HG02970 (cell line): ENCODE data around the gene OSTN.

Experiments used
- ATAC-seq: cut with Tn5 transposase; IDR thresholded peaks from one replicate; pipeline ENCODE4 v1.9.1; 2021; ENCODE audit warnings: mild to moderate bottlenecking, moderate library complexity, moderate number of reproducible peaks; ENCODE audit not compliant: unreplicated experiment, low FRiP score

The OSTN gene

GRCh38 chr3:191227541-191227940 is 28.5 kb downstream of the OSTN start:
- no peak for ATAC-seq

GRCh38 chr3:191234216-191234615 is 35.2 kb downstream of the OSTN start:
- no peak for ATAC-seq

DNA sequence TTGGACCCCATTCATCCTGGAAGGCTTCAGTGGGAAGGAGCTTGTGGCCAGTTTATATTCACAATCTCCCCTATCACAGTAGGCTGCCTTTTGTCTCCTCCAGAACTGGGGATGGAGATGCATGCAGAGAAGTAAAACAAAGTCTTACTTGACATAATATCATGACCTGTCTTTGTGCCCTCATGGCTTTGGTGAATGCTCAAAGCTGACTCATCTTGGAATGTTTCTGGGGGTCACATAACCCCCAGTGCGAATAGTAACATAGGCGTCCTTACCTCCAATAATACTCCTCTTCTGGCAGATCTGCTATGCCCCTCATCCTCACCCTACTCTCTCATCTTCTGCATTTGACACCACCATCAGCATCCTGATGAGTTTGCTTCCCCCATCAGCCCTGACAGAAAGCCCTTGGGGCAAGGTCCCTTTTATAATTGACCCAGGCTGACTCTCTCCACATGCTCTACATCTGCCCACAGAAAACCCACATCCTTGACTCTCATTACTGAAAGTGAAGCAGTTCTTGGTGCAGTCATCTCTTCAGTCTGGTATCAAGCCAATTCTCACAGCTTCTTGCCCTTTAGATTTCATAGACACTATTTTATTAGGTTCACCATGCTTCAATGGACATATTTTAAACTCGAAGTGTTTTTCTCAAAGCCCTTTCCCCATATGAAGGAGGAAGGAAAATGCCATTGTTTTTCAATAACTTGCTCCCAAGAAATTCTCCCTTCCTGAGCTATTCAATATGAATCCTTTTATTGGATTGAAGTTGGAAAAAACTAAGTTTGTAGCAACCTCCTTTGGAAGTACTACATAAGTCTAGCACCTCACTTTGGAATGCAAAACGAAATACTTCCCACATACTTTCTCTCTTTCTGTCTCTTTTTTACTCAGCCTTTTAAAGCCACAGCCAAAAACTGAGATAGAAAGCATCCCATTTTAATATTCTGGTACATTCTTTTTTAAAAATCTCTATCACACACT is 36.6 kb downstream of the OSTN start:
- ATAC-seq = peak; percentile 98

GRCh38 chr3:191236646-191237045 is 37.6 kb downstream of the OSTN start:
- ATAC-seq = no peak

GRCh38 chr3:191237047-191237882 is 38.2 kb downstream of the OSTN start:
- no peak for ATAC-seq

DNA sequence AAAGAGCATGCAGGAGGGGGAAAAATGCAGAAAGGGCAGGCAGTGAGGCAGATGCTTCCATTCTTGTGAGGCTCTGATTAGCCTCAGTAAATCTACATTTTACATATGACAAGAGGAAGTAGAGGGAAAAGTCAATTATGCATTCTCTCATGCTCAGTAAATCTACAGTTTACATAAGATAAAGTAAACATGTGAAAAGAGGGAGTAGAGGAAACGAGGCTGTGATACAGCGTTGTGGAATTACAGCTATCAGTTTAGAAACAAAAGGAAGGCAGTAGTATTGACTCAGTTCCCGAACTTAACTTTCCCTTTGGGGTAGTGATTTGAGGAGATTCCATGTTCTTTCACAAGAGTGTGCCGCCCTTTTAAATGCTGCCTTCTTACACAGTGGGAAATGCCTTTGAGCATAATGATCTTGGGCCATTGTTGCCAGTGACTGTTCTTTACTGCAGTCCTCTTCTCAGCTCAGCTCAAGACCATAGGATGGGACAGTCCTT is 39.3 kb downstream of the OSTN start:
- no peak for ATAC-seq

DNA sequence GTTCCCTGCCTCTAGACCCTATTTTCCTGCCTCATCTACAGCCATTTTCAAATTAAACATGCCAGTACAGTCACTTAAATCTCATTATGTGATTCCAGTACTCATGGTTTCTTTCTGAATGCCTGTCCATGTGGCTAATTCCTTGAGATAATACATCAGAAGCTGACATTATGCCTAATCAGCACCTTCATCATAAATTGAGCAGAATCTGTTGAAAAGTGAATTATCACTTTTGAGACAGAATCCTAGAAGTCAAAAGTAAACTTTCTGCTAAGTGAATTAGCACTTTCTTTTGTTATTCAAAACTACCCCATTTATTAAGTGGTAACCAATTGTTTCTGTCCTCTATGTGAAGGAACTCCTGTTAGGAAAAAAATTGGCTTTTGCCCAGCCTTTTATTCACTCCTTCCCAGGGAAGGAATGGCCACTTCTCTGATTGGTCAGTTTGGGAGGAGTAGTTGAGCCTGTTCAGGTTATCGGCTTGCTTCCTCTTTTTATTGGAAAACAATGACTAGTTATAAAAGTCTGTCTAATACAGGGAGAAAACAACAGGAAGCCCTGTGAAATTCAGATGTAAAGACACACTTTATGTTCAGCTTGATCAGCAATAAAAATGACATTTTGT is 40.5 kb downstream of the OSTN start:
- ATAC-seq = no peak

DNA sequence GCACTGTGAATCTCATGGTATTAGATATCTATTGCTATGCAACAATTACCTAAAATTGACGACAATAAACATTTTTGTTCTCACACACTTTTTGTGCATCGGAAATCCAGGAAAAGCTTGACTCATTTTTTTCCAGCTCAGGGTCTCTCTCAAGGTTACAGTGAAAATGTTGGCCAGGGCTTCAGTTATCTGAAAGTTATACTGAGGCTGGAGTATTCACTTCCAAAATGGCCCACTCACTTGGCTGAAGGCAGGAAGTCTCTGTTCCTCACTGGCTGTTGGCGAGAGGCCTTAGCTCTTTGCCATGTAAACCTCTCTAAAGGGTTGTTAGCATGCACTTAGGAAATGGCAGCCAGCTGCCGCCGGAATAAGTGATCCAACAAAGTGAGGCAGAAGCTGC is 41.4 kb downstream of the OSTN start:
- no peak for ATAC-seq

GRCh38 chr3:191244242-191244867 is 45.3 kb downstream of the OSTN start:
- no peak for ATAC-seq

DNA sequence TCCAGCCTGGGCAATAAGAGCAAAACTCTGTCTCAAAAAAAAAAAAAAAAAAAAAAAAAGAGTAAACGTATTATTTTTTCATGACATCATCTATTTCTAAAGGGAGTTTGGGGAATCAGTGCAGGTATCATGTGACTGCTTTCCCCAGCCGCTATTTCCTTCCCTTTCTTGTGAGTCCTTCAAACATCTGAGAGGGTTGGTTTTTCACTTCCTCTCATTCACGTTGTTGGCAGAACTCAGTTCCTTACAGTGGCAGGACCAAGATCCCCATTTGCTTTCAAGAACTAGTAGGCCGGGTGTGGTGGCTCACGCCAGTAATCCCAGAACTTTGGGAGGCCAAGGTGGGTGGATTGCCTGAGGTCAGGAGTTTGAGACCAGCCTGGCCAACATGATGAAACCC is 47.0 kb downstream of the OSTN start:
- ATAC-seq = peak; percentile 63

DNA sequence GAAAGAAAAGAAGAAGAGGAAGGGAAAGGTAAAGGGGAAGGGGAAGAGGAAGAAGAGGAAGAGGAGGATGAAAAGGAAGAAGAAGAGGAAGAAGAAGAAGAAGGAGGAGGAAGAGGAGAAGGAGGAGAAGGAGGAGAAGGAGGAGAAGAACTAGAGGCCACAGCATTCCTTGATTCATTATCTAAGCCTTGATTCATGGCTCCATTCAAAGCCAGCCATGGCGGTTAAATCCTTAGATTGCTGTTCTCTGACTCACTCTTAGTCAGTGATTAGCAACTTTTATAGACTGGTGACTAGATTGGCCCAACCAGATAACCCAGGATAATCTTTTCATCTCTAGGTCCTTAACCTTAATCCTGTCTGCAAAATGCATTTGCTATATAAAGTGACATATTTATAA is 47.6 kb downstream of the OSTN start:
- ATAC-seq = no peak

DNA sequence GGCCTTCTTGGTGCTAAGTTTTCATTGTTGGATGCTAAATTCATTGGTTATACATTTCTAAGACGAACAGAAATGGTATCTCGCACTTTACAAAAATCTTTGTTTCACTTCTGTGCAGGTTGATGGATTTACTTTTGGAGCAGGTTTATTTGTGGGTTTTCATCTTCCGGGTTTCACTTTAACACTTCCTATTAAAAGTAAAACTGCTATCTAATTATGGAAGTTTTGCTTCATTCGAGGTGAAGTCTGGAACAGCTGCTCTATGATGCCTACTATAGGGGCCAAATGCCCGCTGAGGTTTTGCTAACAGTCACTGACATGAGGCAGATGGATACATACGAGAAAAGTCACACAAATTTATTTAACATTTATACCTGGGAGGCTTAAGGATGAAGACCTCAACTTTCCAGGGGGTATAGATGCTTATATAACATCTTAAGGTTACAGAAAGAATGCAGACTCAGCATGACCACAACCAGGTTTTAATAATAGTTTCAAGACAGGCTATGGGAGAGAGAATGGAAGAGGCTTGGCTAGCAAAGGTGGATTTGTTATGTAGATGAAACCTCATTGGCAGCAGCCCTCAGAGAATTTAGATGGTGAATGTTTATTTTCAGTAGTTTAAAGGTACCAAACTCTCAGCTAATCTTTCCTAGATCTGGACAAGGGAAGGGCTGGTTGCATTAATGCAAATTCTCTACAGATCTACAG is 54.2 kb downstream of the OSTN start:
- no peak for ATAC-seq

- ATAC-seq = no peak
Observed at GRCh38 chr3:191254098-191254873, 55.2 kb downstream of the OSTN start.

- no peak for ATAC-seq
Observed at GRCh38 chr3:191255156-191255555, 56.1 kb downstream of the OSTN start.

DNA sequence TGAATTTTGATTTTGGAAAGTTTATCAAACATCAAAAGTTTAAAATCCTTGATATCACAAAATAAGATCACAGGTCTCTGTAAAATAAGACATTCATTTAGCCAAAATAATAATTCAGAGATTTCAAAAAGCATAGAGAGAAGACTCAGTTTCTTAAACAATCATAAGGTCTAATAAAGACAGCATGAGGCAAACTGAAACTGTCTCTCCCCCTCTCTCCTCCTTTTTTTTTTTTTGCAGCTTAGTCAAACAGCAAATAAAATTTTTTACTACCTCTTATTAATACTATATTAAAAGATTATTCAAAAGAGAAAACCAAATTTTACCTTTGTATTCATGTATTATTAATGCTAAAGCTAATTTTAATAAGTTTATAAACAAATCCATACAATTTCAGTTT is 57.4 kb downstream of the OSTN start:
- no peak for ATAC-seq

DNA sequence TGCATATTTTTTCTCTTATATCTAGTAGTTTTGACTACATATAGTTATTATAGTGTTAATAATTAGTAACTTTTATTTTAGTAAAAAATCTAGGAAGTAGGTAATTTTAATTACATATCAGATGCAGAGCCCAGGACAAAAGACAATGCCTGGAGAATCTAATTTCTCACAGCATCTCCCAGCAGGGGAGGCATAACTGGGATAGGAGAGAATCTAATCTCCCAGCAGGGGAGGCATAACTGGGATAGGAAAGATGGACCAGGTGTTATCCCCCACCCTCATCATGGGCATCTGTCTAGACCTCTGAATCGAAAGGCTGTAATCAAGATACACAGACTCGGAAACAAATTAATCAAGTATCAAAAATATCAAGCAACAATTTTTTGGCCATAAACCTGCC is 58.2 kb downstream of the OSTN start:
- ATAC-seq = no peak

DNA sequence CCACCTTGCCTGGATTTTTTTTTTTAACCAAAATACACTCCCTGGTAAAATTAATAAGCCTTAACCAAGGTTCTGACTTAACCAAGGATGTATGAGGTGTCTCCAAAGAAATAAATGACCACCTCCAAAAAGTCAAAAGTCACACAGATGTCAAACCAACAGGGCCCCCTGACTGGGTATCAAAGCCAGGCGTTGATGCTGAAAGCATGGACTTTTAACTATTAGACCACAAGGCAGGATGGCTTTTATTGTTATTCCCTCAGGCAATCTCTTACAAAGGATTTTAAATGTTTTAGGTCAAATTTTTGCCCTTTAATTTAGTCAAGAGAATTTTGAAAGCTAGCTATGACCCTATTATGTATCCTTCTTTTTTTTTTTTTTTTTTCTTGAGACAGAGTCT is 60.4 kb downstream of the OSTN start:
- no peak for ATAC-seq

- ATAC-seq = no peak
Observed at GRCh38 chr3:191260431-191261303, 61.6 kb downstream of the OSTN start.
